ENCODE data around the gene CCSER1. TPM values are rescaled to one million over a fixed set of nuclear protein-coding genes. Genes with fewer than 3 reads are reported as not detected.
"Not testable (repeated sequence)": the region's sequence is repeated elsewhere in the genome, so short reads cannot be mapped to it uniquely, and the experiment has no call there.

Gene CCSER1
- total RNA-seq, 2 experiments from 2014 or later: not detected

GRCh38 chr4:90792696-90793095, 665.5 kb downstream of the CCSER1 start:
- H3K27ac Mint-ChIP-seq: no peak overlapping the region
- no peaks in the 10 kb centered on the region for H3K27me3 Mint-ChIP-seq (ENCODE audit: low read depth)
- H3K4me1 Mint-ChIP-seq (ENCODE audit: low read depth): no peaks in the 10 kb centered on the region
- H3K9me3 Mint-ChIP-seq (ENCODE audit: insufficient read depth): peaks cover 16% of the 10 kb centered on the region
- H3K4me3 Mint-ChIP-seq: no peak overlapping the region
- no peaks in the 10 kb centered on the region for H3K36me3 Mint-ChIP-seq (ENCODE audit: low read depth)
- ATAC-seq (no peak), DNase-seq (no peak)
- ChIA-PET CTCF (no interaction called here), POLR2A (no interaction called here)

GRCh38 chr4:90798948-90799347, 671.8 kb downstream of the CCSER1 start:
- Mint-ChIP-seq H3K36me3 (ENCODE audit: low read depth) (no peaks in the 10 kb centered on the region), H3K4me1 (ENCODE audit: low read depth) (no peaks in the 10 kb centered on the region), H3K27me3 (ENCODE audit: low read depth) (no peaks in the 10 kb centered on the region), H3K27ac (no peak overlapping the region), H3K4me3 (no peak overlapping the region), H3K9me3 (ENCODE audit: insufficient read depth) (peaks cover 30% of the 10 kb centered on the region)
- POLR2A ChIA-PET: no interaction called here
- ATAC-seq (no peak), DNase-seq (no peak)
- CTCF ChIA-PET: no interaction called here

- POLR2A ChIA-PET: no interaction called here
- Mint-ChIP-seq H3K4me1 (ENCODE audit: low read depth) (no peaks in the 10 kb centered on the region), H3K27ac (no peak overlapping the region), H3K36me3 (ENCODE audit: low read depth) (no peaks in the 10 kb centered on the region), H3K27me3 (ENCODE audit: low read depth) (no peaks in the 10 kb centered on the region), H3K4me3 (no peak overlapping the region), H3K9me3 (ENCODE audit: insufficient read depth) (peaks cover 30% of the 10 kb centered on the region)
- DNase-seq: no peak
- ATAC-seq: no peak
- CTCF ChIA-PET: no interaction called here
These were observed 672.7 kb downstream of the CCSER1 start for GRCh38 chr4:90799895-90800294.

DNA sequence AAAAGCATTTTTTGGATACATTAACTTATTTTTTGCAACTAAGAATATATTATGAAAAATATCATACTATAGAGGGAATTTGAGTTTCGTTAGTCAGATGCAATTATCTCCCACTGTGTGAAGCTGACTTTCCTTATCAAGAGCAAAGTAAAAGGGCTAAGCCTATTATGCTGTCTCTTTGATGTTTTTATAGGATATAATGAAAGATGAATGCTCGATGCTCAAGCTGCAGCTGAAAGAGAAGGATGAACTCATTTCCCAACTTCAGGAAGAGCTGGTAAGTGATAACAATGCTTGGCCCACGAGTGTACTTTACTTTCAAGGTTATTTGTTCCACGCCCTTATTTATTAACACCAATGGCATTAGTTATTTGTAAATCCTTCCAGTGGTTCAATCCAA, 688.4 kb downstream of the CCSER1 start:
- CTCF ChIA-PET: no interaction called here
- ATAC-seq (no peak), DNase-seq (no peak)
- no peaks in the 10 kb centered on the region for H3K36me3 Mint-ChIP-seq (ENCODE audit: low read depth)
- no peaks in the 10 kb centered on the region for H3K27me3 Mint-ChIP-seq (ENCODE audit: low read depth)
- POLR2A ChIA-PET: no interaction called here
- no peaks in the 10 kb centered on the region for H3K4me1 Mint-ChIP-seq (ENCODE audit: low read depth)
- peaks cover 8% of the 10 kb centered on the region for H3K9me3 Mint-ChIP-seq (ENCODE audit: insufficient read depth)
- no peak overlapping the region for H3K27ac Mint-ChIP-seq
- no peak overlapping the region for H3K4me3 Mint-ChIP-seq

DNA sequence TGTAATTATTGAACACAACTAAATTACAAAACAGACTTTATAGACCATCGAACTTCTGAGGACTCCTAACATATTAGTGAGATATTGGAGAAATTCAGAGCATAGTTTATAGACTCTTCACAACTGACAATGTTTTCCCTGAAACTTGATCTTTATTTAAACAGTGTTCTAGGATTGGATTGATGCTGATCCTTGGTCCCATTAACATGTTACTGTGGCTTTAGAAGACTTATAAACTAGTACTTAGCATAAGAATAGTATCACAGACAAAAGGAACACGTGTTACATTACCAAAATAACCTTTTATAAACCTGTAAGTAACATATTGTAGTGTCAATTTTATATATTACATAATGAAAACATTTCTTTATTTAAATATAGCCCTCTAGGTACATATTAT, 689.6 kb downstream of the CCSER1 start:
- Mint-ChIP-seq H3K27me3 (ENCODE audit: low read depth) (no peaks in the 10 kb centered on the region), H3K27ac (no peak overlapping the region), H3K9me3 (ENCODE audit: insufficient read depth) (peaks cover 8% of the 10 kb centered on the region), H3K4me1 (ENCODE audit: low read depth) (no peaks in the 10 kb centered on the region), H3K4me3 (no peak overlapping the region), H3K36me3 (ENCODE audit: low read depth) (no peaks in the 10 kb centered on the region)
- ATAC-seq: no peak
- ChIA-PET CTCF (no interaction called here), POLR2A (no interaction called here)
- no peak for DNase-seq

DNA sequence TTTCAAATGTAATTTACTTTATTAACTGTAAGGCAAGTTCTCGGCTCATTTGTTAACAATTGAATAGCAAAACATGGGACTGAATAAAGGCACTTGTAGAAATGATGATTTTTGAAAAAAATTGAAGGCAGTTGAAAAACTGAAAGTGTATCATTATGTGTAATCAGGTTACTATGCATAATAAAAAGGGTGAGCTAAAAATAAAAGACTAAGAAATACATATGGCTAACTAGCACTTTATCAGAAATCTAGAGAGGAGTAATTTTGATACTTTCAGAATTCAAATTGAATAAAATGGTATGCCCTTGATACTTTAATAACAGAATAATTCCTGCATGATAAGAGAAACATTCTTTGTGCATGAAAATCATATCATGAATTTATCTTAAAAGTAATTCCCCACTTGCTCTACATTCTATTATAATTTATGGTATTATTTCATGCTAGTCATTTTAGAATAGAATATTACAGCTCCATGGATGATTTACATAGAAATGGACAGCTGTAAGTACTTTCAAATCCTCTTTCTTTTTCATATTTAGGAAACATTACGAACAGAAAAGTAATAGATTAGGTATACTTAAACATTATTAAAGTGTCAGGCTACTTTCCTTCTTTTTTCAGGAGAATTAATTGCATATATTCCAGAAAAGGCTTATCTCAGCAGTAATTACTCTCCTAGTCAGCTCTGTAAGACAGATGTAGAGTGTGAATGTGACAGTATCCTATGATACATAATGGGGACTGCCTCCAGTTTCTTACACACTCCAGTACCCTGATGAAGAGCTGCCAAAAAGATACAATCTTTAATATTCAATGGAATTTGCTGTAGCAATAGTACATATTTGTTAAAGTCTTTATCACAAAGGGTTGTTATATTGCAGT, 697.3 kb downstream of the CCSER1 start:
- Mint-ChIP-seq H3K36me3 (ENCODE audit: low read depth) (no peaks in the 10 kb centered on the region), H3K27me3 (ENCODE audit: low read depth) (no peaks in the 10 kb centered on the region), H3K27ac (no peak overlapping the region), H3K4me1 (ENCODE audit: low read depth) (no peaks in the 10 kb centered on the region), H3K4me3 (no peak overlapping the region), H3K9me3 (ENCODE audit: insufficient read depth) (no peaks in the 10 kb centered on the region)
- ChIA-PET POLR2A (no interaction called here), CTCF (no interaction called here)
- ATAC-seq (no peak), DNase-seq (no peak)

GRCh38 chr4:90825849-90826248, 698.7 kb downstream of the CCSER1 start:
- Mint-ChIP-seq H3K4me3 (no peak overlapping the region), H3K4me1 (ENCODE audit: low read depth) (no peaks in the 10 kb centered on the region), H3K27ac (no peak overlapping the region), H3K36me3 (ENCODE audit: low read depth) (no peaks in the 10 kb centered on the region), H3K9me3 (ENCODE audit: insufficient read depth) (no peaks in the 10 kb centered on the region), H3K27me3 (ENCODE audit: low read depth) (no peaks in the 10 kb centered on the region)
- ChIA-PET POLR2A (no interaction called here), CTCF (no interaction called here)
- DNase-seq (no peak), ATAC-seq (no peak)

DNA sequence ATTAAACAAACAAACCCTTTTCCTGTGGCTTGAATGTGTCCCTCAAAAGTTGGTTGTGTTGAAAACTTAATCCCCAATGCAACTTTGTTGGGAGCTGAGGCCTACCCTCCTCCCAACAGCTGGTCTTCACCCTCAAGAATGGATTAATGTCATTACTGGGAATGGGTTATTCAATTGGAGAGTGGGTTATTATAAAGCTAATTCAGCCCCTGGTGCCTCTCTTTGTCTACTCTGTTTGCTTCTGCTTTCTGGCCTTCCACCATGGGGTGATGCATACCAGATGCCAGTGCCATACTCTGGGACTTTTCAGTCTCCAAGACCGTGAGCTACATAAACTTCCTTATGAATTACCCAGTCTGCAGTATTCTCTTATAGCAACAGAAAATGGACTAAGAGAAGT, 706.5 kb downstream of the CCSER1 start:
- Mint-ChIP-seq H3K4me3 (no peak overlapping the region), H3K27me3 (ENCODE audit: low read depth) (no peaks in the 10 kb centered on the region), H3K27ac (no peak overlapping the region), H3K9me3 (ENCODE audit: insufficient read depth) (peaks cover 3% of the 10 kb centered on the region), H3K4me1 (ENCODE audit: low read depth) (no peaks in the 10 kb centered on the region), H3K36me3 (ENCODE audit: low read depth) (no peaks in the 10 kb centered on the region)
- CTCF ChIA-PET: no interaction called here
- no peak for ATAC-seq
- POLR2A ChIA-PET: no interaction called here
- DNase-seq: no peak

GRCh38 chr4:90837241-90837640, 710.0 kb downstream of the CCSER1 start:
- POLR2A ChIA-PET: no interaction called here

GRCh38 chr4:90838859-90839258, 711.7 kb downstream of the CCSER1 start:
- H3K27ac Mint-ChIP-seq; ATAC-seq; H3K4me1 Mint-ChIP-seq (ENCODE audit: low read depth); H3K4me3 Mint-ChIP-seq; H3K9me3 Mint-ChIP-seq (ENCODE audit: insufficient read depth); CTCF ChIA-PET; H3K27me3 Mint-ChIP-seq (ENCODE audit: low read depth); H3K36me3 Mint-ChIP-seq (ENCODE audit: low read depth); DNase-seq; POLR2A ChIA-PET: not testable (repeated sequence)

More at GRCh38 chr4:90837241-90837640, 710.0 kb downstream of the CCSER1 start:
- peaks cover 6% of the 10 kb centered on the region for H3K9me3 Mint-ChIP-seq (ENCODE audit: insufficient read depth)
- H3K4me3 Mint-ChIP-seq: no peak overlapping the region
- ATAC-seq (no peak), DNase-seq (no peak)
- CTCF ChIA-PET: no interaction called here
- no peaks in the 10 kb centered on the region for H3K36me3 Mint-ChIP-seq (ENCODE audit: low read depth)
- no peaks in the 10 kb centered on the region for H3K4me1 Mint-ChIP-seq (ENCODE audit: low read depth)
- no peaks in the 10 kb centered on the region for H3K27me3 Mint-ChIP-seq (ENCODE audit: low read depth)
- no peak overlapping the region for H3K27ac Mint-ChIP-seq

- ChIA-PET POLR2A (no interaction called here), CTCF (no interaction called here)
- Mint-ChIP-seq H3K4me3 (no peak overlapping the region), H3K4me1 (ENCODE audit: low read depth) (no peaks in the 10 kb centered on the region), H3K27ac (no peak overlapping the region), H3K9me3 (ENCODE audit: insufficient read depth) (peaks cover 3% of the 10 kb centered on the region), H3K36me3 (ENCODE audit: low read depth) (no peaks in the 10 kb centered on the region), H3K27me3 (ENCODE audit: low read depth) (no peaks in the 10 kb centered on the region)
- DNase-seq (no peak), ATAC-seq (no peak)
These were observed 713.1 kb downstream of the CCSER1 start for GRCh38 chr4:90840291-90840690.

GRCh38 chr4:90840828-90841227, 713.6 kb downstream of the CCSER1 start:
- no peak for DNase-seq
- no peak for ATAC-seq
- H3K27me3 Mint-ChIP-seq (ENCODE audit: low read depth): no peaks in the 10 kb centered on the region
- no peaks in the 10 kb centered on the region for H3K36me3 Mint-ChIP-seq (ENCODE audit: low read depth)
- CTCF ChIA-PET: no interaction called here
- no peak overlapping the region for H3K27ac Mint-ChIP-seq
- no peaks in the 10 kb centered on the region for H3K4me1 Mint-ChIP-seq (ENCODE audit: low read depth)
- POLR2A ChIA-PET: no interaction called here
- no peak overlapping the region for H3K4me3 Mint-ChIP-seq
- H3K9me3 Mint-ChIP-seq (ENCODE audit: insufficient read depth): peaks cover 3% of the 10 kb centered on the region

- no peaks in the 10 kb centered on the region for H3K27me3 Mint-ChIP-seq (ENCODE audit: low read depth)
- POLR2A ChIA-PET: no interaction called here
- H3K4me3 Mint-ChIP-seq: no peak overlapping the region
- H3K4me1 Mint-ChIP-seq (ENCODE audit: low read depth): no peaks in the 10 kb centered on the region
- CTCF ChIA-PET: no interaction called here
- H3K36me3 Mint-ChIP-seq (ENCODE audit: low read depth): no peaks in the 10 kb centered on the region
- H3K9me3 Mint-ChIP-seq (ENCODE audit: insufficient read depth): peaks cover 3% of the 10 kb centered on the region
- no peak overlapping the region for H3K27ac Mint-ChIP-seq
- no peak for ATAC-seq
- no peak for DNase-seq
These were observed 714.5 kb downstream of the CCSER1 start for GRCh38 chr4:90841676-90842075.

Measured in activated CD8-positive, alpha-beta T cell treated with anti-CD3 and anti-CD28 coated beads, Interleukin-2, amount 10 ng/mL, durations not matched to agents 7 days and 5 days (primary cell).